GM13976 (cell line): ENCODE measurements around the gene XYLT2.

ENCODE experiments used
- DNase-seq: peaks from one replicate; pipeline ENCODE4 v3.0.0; 2012; ENCODE audit warnings: low spot score
- in situ Hi-C: fragments of 300-500 bp; cut with MboI; formaldehyde crosslinking; loops from one replicate; pipeline ENCODE4 v1.12.0; 2022; ENCODE audit warnings: low sequenced_read_pairs, mixed read lengths, inconsistent platforms; ENCODE audit not compliant: unreplicated experiment
- TF ChIP-seq, protein P1 (sequence below): IDR thresholded peaks from 2 replicates; pipeline ENCODE4 v1.5.1; 2012; ENCODE audit warnings: borderline replicate concordance, mild to moderate bottlenecking; ENCODE audit not compliant: insufficient read depth; ENCODE audit errors: extremely low read depth, missing control alignments, control extremely low read depth

The XYLT2 gene

GRCh38 chr17:50388728-50389127 is 42.8 kb downstream of the XYLT2 start:
- TF ChIP-seq, protein P1, sequence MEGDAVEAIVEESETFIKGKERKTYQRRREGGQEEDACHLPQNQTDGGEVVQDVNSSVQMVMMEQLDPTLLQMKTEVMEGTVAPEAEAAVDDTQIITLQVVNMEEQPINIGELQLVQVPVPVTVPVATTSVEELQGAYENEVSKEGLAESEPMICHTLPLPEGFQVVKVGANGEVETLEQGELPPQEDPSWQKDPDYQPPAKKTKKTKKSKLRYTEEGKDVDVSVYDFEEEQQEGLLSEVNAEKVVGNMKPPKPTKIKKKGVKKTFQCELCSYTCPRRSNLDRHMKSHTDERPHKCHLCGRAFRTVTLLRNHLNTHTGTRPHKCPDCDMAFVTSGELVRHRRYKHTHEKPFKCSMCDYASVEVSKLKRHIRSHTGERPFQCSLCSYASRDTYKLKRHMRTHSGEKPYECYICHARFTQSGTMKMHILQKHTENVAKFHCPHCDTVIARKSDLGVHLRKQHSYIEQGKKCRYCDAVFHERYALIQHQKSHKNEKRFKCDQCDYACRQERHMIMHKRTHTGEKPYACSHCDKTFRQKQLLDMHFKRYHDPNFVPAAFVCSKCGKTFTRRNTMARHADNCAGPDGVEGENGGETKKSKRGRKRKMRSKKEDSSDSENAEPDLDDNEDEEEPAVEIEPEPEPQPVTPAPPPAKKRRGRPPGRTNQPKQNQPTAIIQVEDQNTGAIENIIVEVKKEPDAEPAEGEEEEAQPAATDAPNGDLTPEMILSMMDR, result no peak
- in situ Hi-C loops, result no loop called here
- DNase-seq, result no peak

GRCh38 chr17:50389534-50389933 is 43.6 kb downstream of the XYLT2 start:
- TF ChIP-seq, protein P1, result no peak
- DNase-seq, result no peak
- in situ Hi-C loops, result no loop called here

DNA sequence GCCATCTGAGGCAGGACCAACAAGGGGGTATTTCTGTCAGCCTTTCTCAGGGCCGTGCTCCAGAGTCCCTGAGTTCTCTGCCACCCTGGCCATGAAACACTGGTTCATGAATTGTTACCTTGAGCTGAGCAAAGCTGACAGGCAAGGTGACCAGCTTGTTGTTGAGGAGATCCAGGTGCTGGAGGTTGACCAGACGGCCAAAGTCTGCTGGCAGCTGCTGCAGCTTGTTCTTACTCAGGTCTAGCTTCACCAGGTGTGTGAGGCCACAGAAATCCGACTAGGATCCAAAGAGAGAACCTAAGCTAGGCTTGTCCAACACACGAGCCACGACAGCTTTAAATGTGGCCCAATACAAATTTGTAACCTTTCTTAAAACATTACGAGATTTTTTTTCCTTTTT is 46.7 kb downstream of the XYLT2 start:
- DNase-seq, result no peak
- TF ChIP-seq, protein P1, result no peak
- in situ Hi-C loops, result no loop called here

GRCh38 chr17:50393700-50394099 is 47.8 kb downstream of the XYLT2 start:
- in situ Hi-C loops, result no loop called here

GRCh38 chr17:50394711-50395110 is 48.8 kb downstream of the XYLT2 start:
- in situ Hi-C loops, result no loop called here
- TF ChIP-seq, protein P1, result no peak
- DNase-seq, result no peak

More at GRCh38 chr17:50393700-50394099, 47.8 kb downstream of the XYLT2 start:
- TF ChIP-seq, protein P1, result no peak
- DNase-seq, result no peak

DNA sequence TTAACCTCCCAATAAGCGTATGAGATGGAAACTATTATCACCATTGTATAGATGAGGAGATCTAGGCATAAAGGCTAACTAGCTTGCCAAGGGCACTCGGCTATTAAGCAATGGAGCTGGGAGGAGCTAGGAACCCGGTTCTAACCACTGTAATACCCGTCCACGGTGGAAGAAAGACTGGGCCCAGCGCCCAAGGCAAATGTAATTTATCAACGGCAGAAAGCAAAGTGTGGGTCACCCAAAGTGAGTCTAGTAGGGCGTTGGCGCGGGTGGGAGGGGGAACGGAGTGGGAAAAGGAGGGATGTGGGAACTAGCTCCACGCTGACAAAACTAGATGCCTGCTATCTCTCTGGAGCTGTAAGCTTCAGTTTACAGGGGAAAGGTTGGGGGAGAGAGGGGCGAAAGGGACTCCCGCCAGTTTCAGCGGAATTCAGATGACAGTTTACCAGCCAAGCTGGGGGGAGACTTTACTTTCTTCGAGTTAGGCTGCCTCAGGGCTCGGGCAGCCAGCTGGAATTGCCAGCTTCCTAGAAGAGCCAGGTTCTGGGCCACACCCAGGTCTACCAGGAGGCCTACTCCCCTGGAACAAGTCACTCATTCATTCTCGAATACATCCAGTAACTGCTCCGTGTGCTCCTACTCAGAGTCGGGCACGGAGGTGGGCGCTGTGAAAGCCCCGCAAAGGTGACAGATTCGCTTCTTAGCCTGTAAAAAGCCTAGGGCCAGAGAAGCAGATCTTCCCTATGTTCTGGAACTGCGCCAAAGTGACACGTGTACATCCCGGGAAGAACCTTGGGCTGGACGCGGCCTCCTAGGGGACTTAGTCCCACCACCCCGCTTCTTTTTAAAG is 50.6 kb downstream of the XYLT2 start:
- TF ChIP-seq, protein P1, result no peak
- DNase-seq, result no peak
- in situ Hi-C loops, result no loop called here
